Middle frontal gyrus (tissue), 1 donor: ENCODE measurements around the gene ERC1.
"Not testable (repeated sequence)": the region's sequence is repeated elsewhere in the genome, so short reads cannot be mapped to it uniquely, and the experiment has no call there.

Experiments
- DNase-seq: peaks from one replicate; pipeline ENCODE4 v3.0.0-alpha.2; 2015; ENCODE audit warnings: low spot score; ENCODE audit errors: extremely low spot score

The ERC1 gene

GRCh38 chr12:1185460-1186182, 194.6 kb downstream of the ERC1 start:
- no peak for DNase-seq

- DNase-seq: no peak
Observed at GRCh38 chr12:1186298-1186697, 195.3 kb downstream of the ERC1 start.

- no peak for DNase-seq
Observed at GRCh38 chr12:1188016-1188415, 197.0 kb downstream of the ERC1 start.

GRCh38 chr12:1189163-1189562, 198.1 kb downstream of the ERC1 start:
- no peak for DNase-seq

- no peak for DNase-seq
Observed at GRCh38 chr12:1195513-1195912, 204.5 kb downstream of the ERC1 start.

GRCh38 chr12:1197264-1198018, 206.4 kb downstream of the ERC1 start:
- no peak for DNase-seq

GRCh38 chr12:1198854-1199253, 207.8 kb downstream of the ERC1 start:
- DNase-seq: not testable (repeated sequence)

- DNase-seq: no peak
Observed at GRCh38 chr12:1199700-1200099, 208.7 kb downstream of the ERC1 start.

- no peak for DNase-seq
Observed at GRCh38 chr12:1201030-1201429, 210.0 kb downstream of the ERC1 start.

- DNase-seq: no peak
Observed at GRCh38 chr12:1201886-1202285, 210.9 kb downstream of the ERC1 start.

GRCh38 chr12:1203735-1204019, 212.7 kb downstream of the ERC1 start:
- no peak for DNase-seq

- no peak for DNase-seq
Observed at GRCh38 chr12:1204581-1205121, 213.6 kb downstream of the ERC1 start.

- DNase-seq: no peak
Observed at GRCh38 chr12:1205512-1206060, 214.6 kb downstream of the ERC1 start.

- no peak for DNase-seq
Observed at GRCh38 chr12:1206118-1206734, 215.2 kb downstream of the ERC1 start.

- DNase-seq: no peak
Observed at GRCh38 chr12:1207276-1207675, 216.3 kb downstream of the ERC1 start.

- not testable (repeated sequence) for DNase-seq
Observed at GRCh38 chr12:1208719-1209118, 217.7 kb downstream of the ERC1 start.

- DNase-seq: no peak
Observed at GRCh38 chr12:1212526-1212925, 221.5 kb downstream of the ERC1 start.

- DNase-seq: no peak
Observed at GRCh38 chr12:1213205-1213604, 222.2 kb downstream of the ERC1 start.

- DNase-seq: no peak
Observed at GRCh38 chr12:1213618-1214205, 222.7 kb downstream of the ERC1 start.

- no peak for DNase-seq
Observed at GRCh38 chr12:1216560-1216959, 225.5 kb downstream of the ERC1 start.

- no peak for DNase-seq
Observed at GRCh38 chr12:1217191-1217949, 226.3 kb downstream of the ERC1 start.
